ENCODE results near the gene LSR. TPM values are rescaled to one million over a fixed set of nuclear protein-coding genes. Genes with fewer than 3 reads are reported as not detected.

The LSR gene
- total RNA-seq, 4 donors from 2014 or later = 36.5 to 85.3 (median 61.8) TPM

- no peaks in the 10 kb centered on the region for H3K9me3 ChIP-seq
- H3K27ac ChIP-seq = peak overlapping the region in 1 of 3 donors; percentile 12
- no peak overlapping the region for H3K4me3 ChIP-seq (replicated peaks in 1 of 3)
- intact Hi-C loops (cut with DNase I) = no loop called here
- TF ChIP-seq POLR2A (IDR thresholded peaks at IDR 0.05) (no peak), CTCF (IDR thresholded peaks at IDR 0.05) (no peak)
- peaks cover 0 to 2% of the 10 kb centered on the region in 2 donors for H3K36me3 ChIP-seq
- 56 to 66% methylated on average over 6 of the region's 6 CpGs for WGBS, 2 donors
- DNase-seq = peak; percentile 56 to 60
- no peaks in the 10 kb centered on the region for H3K27me3 ChIP-seq
- H3K4me1 ChIP-seq = peaks cover 30 to 46% of the 10 kb centered on the region in 2 donors
Measured at GRCh38 chr19:35265126-35265899, 16.5 kb downstream of the LSR start.

- Histone ChIP-seq H3K27ac (peak overlapping the region in 1 of 3 donors; percentile 95), H3K4me3 (replicated peaks in 1 of 3) (no peak overlapping the region), H3K9me3 (no peaks in the 10 kb centered on the region), H3K27me3 (no peaks in the 10 kb centered on the region), H3K4me1 (peaks cover 32 to 49% of the 10 kb centered on the region in 2 donors), H3K36me3 (peaks cover 2 to 9% of the 10 kb centered on the region in 2 donors)
- TF ChIP-seq CTCF (IDR thresholded peaks at IDR 0.05) (no peak), POLR2A (IDR thresholded peaks at IDR 0.05) (no peak)
- WGBS, 2 donors = 84 to 89% methylated on average over 10 of the region's 10 CpGs
- no peak for DNase-seq
- intact Hi-C loops (cut with DNase I) = loop anchor here (2.0 kb wide), 1 partner anchor 17 kb away; the partner anchor contains the start of gene LSR
Measured at GRCh38 chr19:35265900-35266519, 17.2 kb downstream of the LSR start.

GRCh38 chr19:35266520-35267352 lies 17.9 kb downstream of the LSR start:
- intact Hi-C loops (cut with DNase I) = loop anchor here (2.0 kb wide), 1 partner anchor 18 kb away; the partner anchor contains the start of gene LSR
- Histone ChIP-seq H3K4me3 (replicated peaks in 1 of 3) (peak overlapping the region; percentile 68 to 100 (median 86)), H3K9me3 (no peaks in the 10 kb centered on the region), H3K4me1 (peaks cover 27 to 45% of the 10 kb centered on the region in 2 donors), H3K27me3 (no peaks in the 10 kb centered on the region), H3K27ac (peak overlapping the region; percentile 91 to 97 (median 95)), H3K36me3 (peaks cover 9 to 16% of the 10 kb centered on the region in 2 donors)
- WGBS, 2 donors = 46 to 88% methylated on average over 7 to 14 of the region's 39 CpGs
- peak; percentile 21 to 42 for DNase-seq
- TF ChIP-seq POLR2A (IDR thresholded peaks at IDR 0.05) = no peak
- TF ChIP-seq CTCF (IDR thresholded peaks at IDR 0.05) = no peak

- DNase-seq = peak; percentile 54 to 60
- Histone ChIP-seq H3K36me3 (peaks cover 12 to 21% of the 10 kb centered on the region in 2 donors), H3K4me1 (peaks cover 21 to 39% of the 10 kb centered on the region in 2 donors), H3K27ac (peak overlapping the region; percentile 91 to 97 (median 95)), H3K9me3 (no peaks in the 10 kb centered on the region), H3K27me3 (no peaks in the 10 kb centered on the region), H3K4me3 (replicated peaks in 1 of 3) (peak overlapping the region; percentile 68 to 100 (median 86))
- no peak for TF ChIP-seq CTCF (IDR thresholded peaks at IDR 0.05)
- no peak for TF ChIP-seq POLR2A (IDR thresholded peaks at IDR 0.05)
- WGBS, 2 donors = 0 to 1% methylated on average over 7 to 17 of the region's 40 CpGs
- intact Hi-C loops (cut with DNase I) = loop anchor here (2.0 kb wide), 1 partner anchor 19 kb away; the partner anchor contains the start of gene LSR
Measured at GRCh38 chr19:35267353-35267817, 18.6 kb downstream of the LSR start.
